Measurements from ENCODE around the gene SARM1.

DNA sequence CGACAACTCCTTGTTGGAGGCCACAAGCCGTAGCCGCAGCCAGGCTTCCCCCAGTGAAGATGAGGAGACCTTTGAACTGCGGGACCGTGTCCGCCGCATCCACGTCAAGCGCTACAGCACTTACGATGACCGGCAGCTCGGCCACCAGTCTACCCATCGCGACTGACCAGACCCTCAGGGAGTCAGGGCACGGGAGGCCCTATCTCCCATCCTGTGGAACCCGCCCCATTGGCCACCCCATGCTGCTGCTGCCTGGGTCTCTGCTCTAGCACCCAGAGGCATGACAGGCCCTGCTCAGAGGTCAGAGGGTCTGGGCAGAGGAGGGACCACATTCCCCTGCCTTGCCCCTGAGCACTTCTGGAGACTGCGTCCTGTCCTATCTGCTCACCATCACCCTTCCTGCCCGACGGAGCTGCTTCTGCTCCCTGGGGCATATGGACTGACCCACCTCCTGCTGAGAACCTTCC is 27.0 kb upstream of the SARM1 start:
- no peak for TF ChIP-seq ZBTB7A (IDR thresholded peaks at IDR 0.05; ENCODE audit: low read depth)
- TF ChIP-seq TAF1 (IDR thresholded peaks at IDR 0.05; ENCODE audit: low read depth) = no peak
- TF ChIP-seq EP300 (IDR thresholded peaks at IDR 0.05; ENCODE audit: borderline replicate concordance) = no peak
- TF ChIP-seq TEAD4 (IDR thresholded peaks at IDR 0.05) = no peak
- TF ChIP-seq, protein P1, sequence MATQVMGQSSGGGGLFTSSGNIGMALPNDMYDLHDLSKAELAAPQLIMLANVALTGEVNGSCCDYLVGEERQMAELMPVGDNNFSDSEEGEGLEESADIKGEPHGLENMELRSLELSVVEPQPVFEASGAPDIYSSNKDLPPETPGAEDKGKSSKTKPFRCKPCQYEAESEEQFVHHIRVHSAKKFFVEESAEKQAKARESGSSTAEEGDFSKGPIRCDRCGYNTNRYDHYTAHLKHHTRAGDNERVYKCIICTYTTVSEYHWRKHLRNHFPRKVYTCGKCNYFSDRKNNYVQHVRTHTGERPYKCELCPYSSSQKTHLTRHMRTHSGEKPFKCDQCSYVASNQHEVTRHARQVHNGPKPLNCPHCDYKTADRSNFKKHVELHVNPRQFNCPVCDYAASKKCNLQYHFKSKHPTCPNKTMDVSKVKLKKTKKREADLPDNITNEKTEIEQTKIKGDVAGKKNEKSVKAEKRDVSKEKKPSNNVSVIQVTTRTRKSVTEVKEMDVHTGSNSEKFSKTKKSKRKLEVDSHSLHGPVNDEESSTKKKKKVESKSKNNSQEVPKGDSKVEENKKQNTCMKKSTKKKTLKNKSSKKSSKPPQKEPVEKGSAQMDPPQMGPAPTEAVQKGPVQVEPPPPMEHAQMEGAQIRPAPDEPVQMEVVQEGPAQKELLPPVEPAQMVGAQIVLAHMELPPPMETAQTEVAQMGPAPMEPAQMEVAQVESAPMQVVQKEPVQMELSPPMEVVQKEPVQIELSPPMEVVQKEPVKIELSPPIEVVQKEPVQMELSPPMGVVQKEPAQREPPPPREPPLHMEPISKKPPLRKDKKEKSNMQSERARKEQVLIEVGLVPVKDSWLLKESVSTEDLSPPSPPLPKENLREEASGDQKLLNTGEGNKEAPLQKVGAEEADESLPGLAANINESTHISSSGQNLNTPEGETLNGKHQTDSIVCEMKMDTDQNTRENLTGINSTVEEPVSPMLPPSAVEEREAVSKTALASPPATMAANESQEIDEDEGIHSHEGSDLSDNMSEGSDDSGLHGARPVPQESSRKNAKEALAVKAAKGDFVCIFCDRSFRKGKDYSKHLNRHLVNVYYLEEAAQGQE (IDR thresholded peaks at IDR 0.05; ENCODE audit: low read depth) = no peak
- TF ChIP-seq EGR1 (IDR thresholded peaks at IDR 0.05) = no peak
- TF ChIP-seq CEBPB (IDR thresholded peaks at IDR 0.05) = no peak
- no peak for TF ChIP-seq NFIC (IDR thresholded peaks at IDR 0.05)
- TF ChIP-seq CREB1 (IDR thresholded peaks at IDR 0.05; ENCODE audit: low read depth) = no peak
- TF ChIP-seq RAD21 (IDR thresholded peaks at IDR 0.05; ENCODE audit: low read depth) = no peak
- TF ChIP-seq YY1 (IDR thresholded peaks at IDR 0.05; ENCODE audit: low read depth) = no peak
- no peak for TF ChIP-seq FOXM1 (IDR thresholded peaks at IDR 0.05; ENCODE audit: borderline replicate concordance, low read depth)
- TF ChIP-seq, protein P2, sequence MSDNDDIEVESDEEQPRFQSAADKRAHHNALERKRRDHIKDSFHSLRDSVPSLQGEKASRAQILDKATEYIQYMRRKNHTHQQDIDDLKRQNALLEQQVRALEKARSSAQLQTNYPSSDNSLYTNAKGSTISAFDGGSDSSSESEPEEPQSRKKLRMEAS (IDR thresholded peaks at IDR 0.05) = no peak
- no peak for TF ChIP-seq TCF12 (IDR thresholded peaks at IDR 0.05; ENCODE audit: low read depth)
